ENCODE measurements around the gene ISL2.

ISL2 gene

GRCh38 chr15:76327191-76328105 lies 9.1 kb upstream of the ISL2 start:
- DNase-seq (ENCODE audit: low spot score): no peak

DNA sequence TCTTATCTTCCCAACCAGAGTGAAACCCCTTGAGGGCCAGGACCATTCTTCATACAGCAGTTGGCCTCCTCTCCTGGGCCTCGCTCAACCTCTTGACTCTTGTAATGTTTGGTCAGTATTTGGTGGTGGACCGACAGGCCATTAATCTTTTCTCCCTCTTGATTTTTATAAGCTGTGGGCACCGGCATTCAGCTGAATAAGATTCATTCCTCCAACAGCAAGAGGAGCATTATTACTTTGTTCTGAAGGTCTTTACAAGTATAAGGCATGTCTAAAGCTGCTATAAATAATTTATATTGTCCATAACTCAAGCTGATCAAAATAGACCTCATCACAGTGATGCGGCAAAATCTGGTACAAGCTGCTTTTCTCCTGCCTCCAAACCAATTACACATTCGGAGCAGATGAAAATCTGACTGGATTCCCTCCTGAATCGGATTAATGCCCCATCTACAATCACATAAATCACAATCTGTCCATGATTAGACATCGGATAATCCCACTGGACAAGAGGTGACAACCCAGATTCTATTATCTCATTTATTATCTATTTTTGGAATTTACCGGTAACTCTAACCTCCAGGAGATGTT lies 8.4 kb upstream of the ISL2 start:
- no peak for DNase-seq (ENCODE audit: low spot score)

DNA sequence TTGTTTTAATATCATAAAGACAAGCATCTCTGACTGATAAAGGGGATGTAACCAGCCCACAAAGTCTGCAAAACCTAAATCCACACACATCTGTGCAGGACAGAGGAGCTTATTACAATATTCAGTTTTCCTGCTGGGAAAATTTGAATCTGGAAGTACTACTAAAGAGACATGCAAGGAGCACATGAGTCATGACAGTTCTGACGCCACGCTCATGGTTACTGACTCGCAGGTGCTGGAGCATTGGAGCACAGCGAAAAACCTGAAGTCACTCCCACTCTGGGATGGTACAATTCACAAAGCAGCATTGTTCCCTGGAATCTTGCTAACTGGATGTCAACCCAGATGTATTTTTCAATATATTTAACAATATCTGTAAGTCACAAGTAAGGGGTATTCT lies 7.6 kb upstream of the ISL2 start:
- no peak for DNase-seq (ENCODE audit: low spot score)

DNA sequence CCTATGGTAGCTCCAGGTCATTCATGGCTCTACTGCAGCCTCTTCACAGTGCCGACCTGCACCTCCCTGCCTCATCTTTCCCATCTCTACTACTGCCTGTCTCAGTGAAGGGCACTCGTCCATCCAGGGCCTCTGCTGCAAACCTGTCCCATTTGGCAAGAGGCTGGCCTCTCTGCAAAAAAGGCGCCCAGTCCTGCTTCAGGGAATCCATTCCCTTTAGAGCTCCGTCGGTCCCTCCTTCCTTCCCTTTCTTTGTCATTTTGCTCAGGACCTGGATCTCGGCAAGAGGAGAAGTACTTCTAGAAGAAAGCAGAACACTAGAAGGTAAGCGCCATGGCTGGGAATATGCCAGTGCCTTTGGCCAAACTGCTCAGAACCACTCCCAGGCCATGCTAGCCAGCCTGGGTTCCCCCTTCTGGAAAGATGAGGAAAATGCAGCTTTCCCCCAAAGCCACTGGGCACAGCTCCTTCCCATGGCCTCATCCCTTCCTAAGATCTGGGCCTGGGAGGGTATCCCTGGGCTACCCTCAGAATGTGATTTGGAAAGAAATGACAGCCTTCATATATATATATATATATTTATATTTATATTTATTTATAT lies 6.4 kb upstream of the ISL2 start:
- no peak for DNase-seq (ENCODE audit: low spot score)

DNA sequence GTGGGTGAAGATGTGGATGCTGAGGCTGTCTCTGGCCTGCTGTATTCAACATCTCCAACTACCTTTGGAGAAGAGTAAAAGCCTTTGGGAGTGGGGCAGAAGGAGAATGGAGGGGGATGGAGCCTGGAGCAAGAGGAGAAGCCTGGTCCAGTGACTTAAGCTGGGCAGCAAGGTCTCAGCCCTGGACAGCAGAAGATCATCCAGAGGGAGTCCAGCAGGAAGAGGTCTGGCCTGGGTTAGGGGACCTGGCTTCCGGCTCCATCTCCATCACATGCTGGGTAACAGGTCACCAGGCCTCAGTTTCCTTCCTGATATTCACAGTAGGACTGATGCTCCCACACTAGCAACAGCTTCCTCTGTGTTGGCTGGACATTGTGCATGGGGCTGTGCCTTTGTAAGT lies 3.8 kb upstream of the ISL2 start:
- DNase-seq (ENCODE audit: low spot score): no peak

- no peak for DNase-seq (ENCODE audit: low spot score)
Measured at GRCh38 chr15:76333309-76333708, 3.3 kb upstream of the ISL2 start.

GRCh38 chr15:76333720-76334437 lies 2.7 kb upstream of the ISL2 start:
- no peak for DNase-seq (ENCODE audit: low spot score)

DNA sequence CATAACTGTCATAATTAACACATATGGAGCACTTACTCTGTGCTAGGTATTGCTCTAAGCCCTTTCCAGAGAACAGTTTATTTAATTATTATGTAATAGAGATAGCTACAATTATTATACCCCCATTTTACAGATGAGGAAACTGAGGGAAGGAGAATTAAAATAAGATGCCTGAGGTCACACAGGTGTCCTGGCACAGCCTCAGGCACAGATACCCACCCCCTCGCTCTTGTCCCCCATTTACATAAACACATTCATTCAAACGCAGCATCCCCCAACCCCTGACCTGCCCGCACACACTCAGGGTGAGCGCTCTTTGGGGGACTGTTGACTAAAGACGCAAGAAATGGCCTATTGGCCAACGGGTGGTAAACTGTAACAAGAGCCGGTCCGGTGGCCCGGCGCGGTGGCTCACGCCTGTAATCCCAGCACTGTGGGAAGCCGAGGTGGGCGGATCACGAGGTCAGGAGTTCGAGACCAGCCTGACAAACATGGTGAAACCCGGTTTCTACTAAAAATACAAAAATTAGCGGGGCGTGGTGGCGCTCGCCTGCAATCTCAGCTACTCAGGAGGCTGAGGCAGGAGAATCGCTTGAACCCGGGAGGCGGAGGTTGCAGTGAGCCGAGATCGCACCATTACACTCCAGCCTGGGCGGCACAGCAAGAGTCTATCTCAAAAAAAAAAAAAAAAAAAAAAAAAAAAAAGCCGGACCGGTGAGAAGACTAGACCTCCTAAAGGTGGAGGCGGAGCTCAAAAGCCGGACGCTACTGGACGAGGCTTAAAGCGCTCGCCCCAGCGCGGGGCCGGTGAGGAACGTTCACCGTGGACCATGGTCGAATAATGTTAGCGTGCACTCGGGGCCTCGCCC lies 1.9 kb upstream of the ISL2 start:
- DNase-seq (ENCODE audit: low spot score): no peak

GRCh38 chr15:76335307-76336253 lies 993 bp upstream of the ISL2 start:
- DNase-seq (ENCODE audit: low spot score): no peak

GRCh38 chr15:76337059-76337695 lies 604 bp downstream of the ISL2 start:
- no peak for DNase-seq (ENCODE audit: low spot score)

DNA sequence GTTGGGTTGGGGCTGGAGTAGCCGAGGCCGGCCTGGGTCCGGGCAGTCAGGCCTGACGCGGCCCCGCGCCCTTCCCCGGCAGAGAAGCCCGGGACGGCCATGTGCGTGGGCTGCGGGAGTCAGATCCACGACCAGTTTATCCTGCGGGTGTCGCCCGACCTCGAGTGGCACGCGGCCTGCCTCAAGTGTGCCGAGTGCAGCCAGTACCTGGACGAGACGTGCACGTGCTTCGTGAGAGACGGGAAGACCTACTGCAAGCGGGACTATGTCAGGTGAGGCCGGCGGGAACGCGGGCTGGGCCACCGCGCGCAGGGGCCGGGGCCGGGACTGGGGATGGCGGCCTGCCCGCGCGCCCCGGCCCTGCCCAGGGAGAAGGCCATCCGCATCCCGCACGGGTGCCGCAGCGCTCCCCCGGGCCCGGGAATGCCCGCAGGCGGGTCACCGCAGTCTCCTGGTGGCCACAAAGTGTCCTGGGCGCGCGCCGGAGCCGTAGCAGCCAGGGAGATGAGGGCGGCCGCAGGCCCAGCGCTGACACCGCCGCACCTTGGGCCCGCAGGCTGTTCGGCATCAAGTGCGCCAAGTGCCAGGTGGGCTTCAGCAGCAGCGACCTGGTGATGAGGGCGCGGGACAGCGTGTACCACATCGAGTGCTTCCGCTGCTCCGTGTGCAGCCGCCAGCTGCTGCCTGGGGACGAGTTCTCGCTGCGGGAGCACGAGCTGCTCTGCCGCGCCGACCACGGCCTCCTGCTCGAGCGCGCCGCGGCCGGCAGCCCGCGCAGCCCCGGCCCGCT lies 1.3 kb downstream of the ISL2 start:
- DNase-seq (ENCODE audit: low spot score): no peak

GRCh38 chr15:76338486-76339304 lies 2.1 kb downstream of the ISL2 start:
- DNase-seq (ENCODE audit: low spot score): no peak

DNA sequence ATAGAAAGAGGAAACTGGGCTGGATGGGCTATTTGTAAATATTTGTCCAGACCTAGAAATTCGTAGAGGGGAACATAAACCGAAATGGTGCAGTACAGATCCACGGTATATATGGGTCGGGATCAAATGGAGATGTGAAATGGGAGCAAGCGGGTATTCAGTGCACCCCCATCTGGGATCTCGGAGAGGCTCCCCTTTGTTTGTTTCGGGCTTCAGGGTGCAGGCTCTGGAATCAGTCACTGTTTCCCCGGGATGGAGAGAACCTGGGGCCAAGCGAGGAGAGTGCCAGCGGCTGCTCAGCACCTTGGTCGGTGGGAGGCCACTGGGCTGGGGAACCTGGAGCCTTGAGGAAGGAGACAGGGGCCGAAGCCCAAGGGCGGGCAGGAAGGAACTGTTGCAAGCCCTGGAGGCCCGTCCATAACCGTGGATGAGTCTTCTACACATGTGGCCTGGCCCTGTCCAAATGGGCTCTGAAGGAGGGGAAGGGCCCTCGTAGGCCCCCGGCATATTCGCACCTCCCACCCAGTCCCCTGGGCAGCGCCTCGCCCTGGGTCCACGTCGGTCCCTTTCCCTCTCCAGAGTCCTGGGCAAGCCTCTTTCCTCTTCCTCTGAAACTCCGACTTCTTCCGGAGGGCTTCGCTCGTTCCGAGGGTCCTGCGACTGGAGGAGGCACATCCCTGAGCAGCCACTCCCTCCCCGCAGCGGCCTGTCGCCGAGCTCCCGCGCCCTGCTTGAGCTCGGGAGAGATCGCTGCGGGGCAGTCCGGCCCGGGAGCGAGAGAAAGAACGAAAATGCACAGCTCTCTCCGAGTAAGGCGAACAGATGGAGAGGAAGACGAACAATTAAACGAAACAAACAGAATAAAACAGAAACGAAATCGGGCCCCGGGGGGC lies 3.0 kb downstream of the ISL2 start:
- no peak for DNase-seq (ENCODE audit: low spot score)

DNA sequence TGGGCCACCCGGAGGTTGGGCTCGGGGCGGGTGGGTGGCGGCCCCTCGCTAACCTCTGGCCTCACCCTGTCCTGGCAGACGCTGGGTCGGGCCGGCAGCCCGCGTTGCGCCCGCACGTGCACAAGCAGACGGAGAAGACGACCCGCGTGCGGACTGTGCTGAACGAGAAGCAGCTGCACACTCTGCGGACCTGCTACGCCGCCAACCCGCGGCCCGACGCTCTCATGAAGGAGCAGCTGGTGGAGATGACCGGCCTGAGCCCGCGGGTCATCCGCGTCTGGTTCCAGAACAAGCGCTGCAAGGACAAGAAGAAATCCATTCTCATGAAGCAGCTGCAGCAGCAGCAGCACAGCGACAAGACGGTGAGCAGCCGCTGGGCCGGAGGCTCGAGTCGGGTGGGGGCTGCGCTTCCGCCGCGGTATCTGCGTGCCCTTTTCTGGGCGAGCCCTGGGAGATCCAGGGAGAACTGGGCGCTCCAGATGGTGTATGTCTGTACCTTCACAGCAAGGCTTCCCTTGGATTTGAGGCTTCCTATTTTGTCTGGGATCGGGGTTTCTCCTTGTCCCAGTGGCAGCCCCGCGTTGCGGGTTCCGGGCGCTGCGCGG lies 3.7 kb downstream of the ISL2 start:
- DNase-seq (ENCODE audit: low spot score): no peak

DNA sequence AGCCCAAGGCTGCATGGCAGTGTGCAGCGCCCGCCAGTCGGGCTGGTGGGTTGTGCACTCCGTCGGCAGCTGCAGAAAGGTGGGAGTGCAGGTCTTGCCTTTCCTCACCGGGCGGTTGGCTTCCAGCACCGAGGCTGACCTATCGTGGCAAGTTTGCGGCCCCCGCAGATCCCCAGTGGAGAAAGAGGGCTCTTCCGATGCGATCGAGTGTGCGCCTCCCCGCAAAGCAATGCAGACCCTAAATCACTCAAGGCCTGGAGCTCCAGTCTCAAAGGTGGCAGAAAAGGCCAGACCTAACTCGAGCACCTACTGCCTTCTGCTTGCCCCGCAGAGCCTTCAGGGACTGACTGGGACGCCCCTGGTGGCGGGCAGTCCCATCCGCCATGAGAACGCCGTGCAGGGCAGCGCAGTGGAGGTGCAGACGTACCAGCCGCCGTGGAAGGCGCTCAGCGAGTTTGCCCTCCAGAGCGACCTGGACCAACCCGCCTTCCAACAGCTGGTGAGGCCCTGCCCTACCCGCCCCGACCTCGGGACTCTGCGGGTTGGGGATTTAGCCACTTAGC lies 4.3 kb downstream of the ISL2 start:
- no peak for DNase-seq (ENCODE audit: low spot score)

DNA sequence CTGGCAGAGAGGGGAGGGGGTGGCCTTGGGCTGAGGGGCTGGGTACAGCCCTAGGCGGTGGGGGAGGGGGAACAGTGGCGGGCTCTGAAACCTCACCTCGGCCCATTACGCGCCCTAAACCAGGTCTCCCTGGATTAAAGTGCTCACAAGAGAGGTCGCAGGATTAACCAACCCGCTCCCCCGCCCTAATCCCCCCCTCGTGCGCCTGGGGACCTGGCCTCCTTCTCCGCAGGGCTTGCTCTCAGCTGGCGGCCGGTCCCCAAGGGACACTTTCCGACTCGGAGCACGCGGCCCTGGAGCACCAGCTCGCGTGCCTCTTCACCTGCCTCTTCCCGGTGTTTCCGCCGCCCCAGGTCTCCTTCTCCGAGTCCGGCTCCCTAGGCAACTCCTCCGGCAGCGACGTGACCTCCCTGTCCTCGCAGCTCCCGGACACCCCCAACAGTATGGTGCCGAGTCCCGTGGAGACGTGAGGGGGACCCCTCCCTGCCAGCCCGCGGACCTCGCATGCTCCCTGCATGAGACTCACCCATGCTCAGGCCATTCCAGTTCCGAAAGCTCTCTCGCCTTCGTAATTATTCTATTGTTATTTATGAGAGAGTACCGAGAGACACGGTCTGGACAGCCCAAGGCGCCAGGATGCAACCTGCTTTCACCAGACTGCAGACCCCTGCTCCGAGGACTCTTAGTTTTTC lies 4.9 kb downstream of the ISL2 start:
- DNase-seq (ENCODE audit: low spot score): no peak
